HepG2 (cell line): Measurements from ENCODE around the gene KCNH1. TPM values are rescaled to one million over a fixed set of nuclear protein-coding genes. Genes with fewer than 3 reads are reported as not detected.

Source experiments
- ADNP ChIP-seq: sonication (generic); formaldehyde crosslinking; IDR thresholded peaks from 2 replicates; pipeline ENCODE4 v1.4.0; 2020; ENCODE audit warnings: missing genetic modification reagents
- FOXP1 ChIP-seq, 2 experiments: fragments of 450-650 bp in 1 of 2; IDR thresholded peaks; 2 replicates each; pipeline ENCODE4 v1.6.1; 2017 to 2018; ENCODE audit warnings: antibody characterized with exemption in 1 of 2
- HDAC2 ChIP-seq: sonication (generic); formaldehyde crosslinking; IDR thresholded peaks from 2 replicates; pipeline ENCODE4 v1.4.0; 2020; ENCODE audit warnings: missing genetic modification reagents
- KAT2B ChIP-seq: fragments of 150-350 bp; IDR thresholded peaks from 2 replicates; pipeline ENCODE4 v1.6.1; 2014; ENCODE audit warnings: low read depth, low read length, borderline replicate concordance
- MAFK ChIP-seq, 2 experiments: IDR thresholded peaks in 1 of 2; conservative IDR thresholded peaks in 1 of 2; 2 replicates each; pipeline ENCODE4 v1.6.1; 2011; ENCODE audit warnings: improper control_type of control experiment in 2 of 2, low read length in 2 of 2
- NFIB ChIP-seq: sonication (generic); formaldehyde crosslinking; IDR thresholded peaks from 2 replicates; pipeline ENCODE4 v1.9.0; 2021; ENCODE audit warnings: missing genetic modification reagents, mild to moderate bottlenecking, borderline replicate concordance
- SRSF1 ChIP-seq: fragments of 200-400 bp; formaldehyde crosslinking; optimal IDR thresholded peaks from 2 replicates; pipeline ENCODE3; 2017; ENCODE audit warnings: mild to moderate bottlenecking, low read depth, low read length, moderate library complexity
- ZNF547 ChIP-seq: sonication (generic); formaldehyde crosslinking; IDR thresholded peaks from 2 replicates; pipeline ENCODE4 v1.5.1; 2020; ENCODE audit warnings: mild to moderate bottlenecking, missing genetic modification reagents
- polyA plus RNA-seq, 8 experiments: library from polyadenylated mRNA; depleted of rRNA in 3 of 8; stranded (reverse) in 7 of 8; unstranded in 1 of 8; fragments of >200 nt; fragmentation: Illumina TruSeq in 4 of 8; extraction: Trizol in 4 of 8; gene quantifications; 2 replicates each; pipeline versions ENCODE4 v1.2.1 to v1.2.3, GENCODE V29; 2011 to 2016; ENCODE audit warnings: low read depth in 4 of 8, missing spikeins in 1 of 8, mixed read lengths in 1 of 8; ENCODE audit not compliant: insufficient read depth in 1 of 8
- total RNA-seq, 5 experiments: library from RNA; depleted of rRNA; stranded (reverse); fragments of >200 nt; fragmentation: Illumina TruSeq; extraction: Trizol; gene quantifications; 2 replicates each; pipeline ENCODE4 v1.2.3, GENCODE V29; 2016; ENCODE audit warnings: low read depth in 1 of 5
- TF ChIP-seq, protein P1 (sequence below): sonication (generic); formaldehyde crosslinking; IDR thresholded peaks from 2 replicates; pipeline ENCODE4 v1.4.0; 2020; ENCODE audit warnings: missing genetic modification reagents, borderline replicate concordance
- TF ChIP-seq, protein P2 (sequence below): sonication (generic); formaldehyde crosslinking; IDR thresholded peaks from 2 replicates; pipeline ENCODE4 v1.4.0; 2020; ENCODE audit warnings: missing genetic modification reagents
- TF ChIP-seq, protein P3 (sequence below): IDR thresholded peaks from 2 replicates; pipeline ENCODE4 v1.4.0; 2020; ENCODE audit warnings: mild to moderate bottlenecking, missing genetic modification reagents
- TF ChIP-seq, protein P4 (sequence below): sonication (generic); formaldehyde crosslinking; IDR thresholded peaks from 2 replicates; pipeline ENCODE4 v1.8.1; 2022; ENCODE audit warnings: mild to moderate bottlenecking, missing genetic modification reagents
- TF ChIP-seq, protein P5 (sequence below): sonication (generic); formaldehyde crosslinking; IDR thresholded peaks from 2 replicates; pipeline ENCODE4 v1.4.0; 2020; ENCODE audit warnings: missing genetic modification reagents

Gene KCNH1
- total and polyA plus RNA-seq, 2 of the 13 experiments (the other 11 are each of a cell fraction or from before 2014, with no cell fraction given) = not detected

DNA sequence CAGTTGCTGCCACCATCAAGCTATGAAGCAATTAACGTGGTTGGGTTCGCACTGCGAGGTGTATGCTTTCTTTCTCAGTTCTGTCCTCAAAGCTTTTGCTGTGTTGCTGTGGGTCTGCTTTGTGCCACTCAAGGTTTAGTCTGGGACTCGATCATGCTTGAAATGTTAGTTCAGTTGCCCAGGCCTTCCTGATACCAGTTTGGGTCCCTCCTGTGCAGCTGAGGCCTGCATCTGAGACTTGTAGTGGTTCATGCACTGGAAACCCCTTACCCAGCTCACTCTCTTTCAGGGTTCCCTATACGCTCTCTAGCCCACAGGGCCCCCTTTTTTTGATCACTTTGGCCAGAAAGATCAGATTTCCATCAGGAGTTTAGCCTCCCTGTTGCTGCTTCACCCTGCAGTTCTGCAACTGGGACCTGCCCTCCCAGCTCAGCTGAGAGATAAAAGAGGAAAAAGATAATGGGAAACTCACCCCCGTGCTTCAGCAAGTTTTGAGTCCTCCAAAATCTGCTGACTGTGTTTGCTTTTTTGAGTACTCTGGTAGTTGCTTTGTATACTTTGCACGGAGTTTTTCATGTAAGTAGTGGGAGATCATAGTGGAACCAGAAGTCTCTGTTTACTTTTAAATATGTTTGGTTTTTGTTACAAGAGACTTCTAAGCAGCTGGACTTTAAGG lies 488.2 kb downstream of the KCNH1 start (continued):
- TF ChIP-seq, protein P1, sequence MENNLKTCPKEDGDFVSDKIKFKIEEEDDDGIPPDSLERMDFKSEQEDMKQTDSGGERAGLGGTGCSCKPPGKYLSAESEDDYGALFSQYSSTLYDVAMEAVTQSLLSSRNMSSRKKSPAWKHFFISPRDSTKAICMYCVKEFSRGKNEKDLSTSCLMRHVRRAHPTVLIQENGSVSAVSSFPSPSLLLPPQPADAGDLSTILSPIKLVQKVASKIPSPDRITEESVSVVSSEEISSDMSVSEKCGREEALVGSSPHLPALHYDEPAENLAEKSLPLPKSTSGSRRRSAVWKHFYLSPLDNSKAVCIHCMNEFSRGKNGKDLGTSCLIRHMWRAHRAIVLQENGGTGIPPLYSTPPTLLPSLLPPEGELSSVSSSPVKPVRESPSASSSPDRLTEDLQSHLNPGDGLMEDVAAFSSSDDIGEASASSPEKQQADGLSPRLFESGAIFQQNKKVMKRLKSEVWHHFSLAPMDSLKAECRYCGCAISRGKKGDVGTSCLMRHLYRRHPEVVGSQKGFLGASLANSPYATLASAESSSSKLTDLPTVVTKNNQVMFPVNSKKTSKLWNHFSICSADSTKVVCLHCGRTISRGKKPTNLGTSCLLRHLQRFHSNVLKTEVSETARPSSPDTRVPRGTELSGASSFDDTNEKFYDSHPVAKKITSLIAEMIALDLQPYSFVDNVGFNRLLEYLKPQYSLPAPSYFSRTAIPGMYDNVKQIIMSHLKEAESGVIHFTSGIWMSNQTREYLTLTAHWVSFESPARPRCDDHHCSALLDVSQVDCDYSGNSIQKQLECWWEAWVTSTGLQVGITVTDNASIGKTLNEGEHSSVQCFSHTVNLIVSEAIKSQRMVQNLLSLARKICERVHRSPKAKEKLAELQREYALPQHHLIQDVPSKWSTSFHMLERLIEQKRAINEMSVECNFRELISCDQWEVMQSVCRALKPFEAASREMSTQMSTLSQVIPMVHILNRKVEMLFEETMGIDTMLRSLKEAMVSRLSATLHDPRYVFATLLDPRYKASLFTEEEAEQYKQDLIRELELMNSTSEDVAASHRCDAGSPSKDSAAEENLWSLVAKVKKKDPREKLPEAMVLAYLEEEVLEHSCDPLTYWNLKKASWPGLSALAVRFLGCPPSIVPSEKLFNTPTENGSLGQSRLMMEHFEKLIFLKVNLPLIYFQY (CRISPR knock-in tag) = no peak
- no peak for TF ChIP-seq FOXP1 (IDR thresholded peaks at IDR 0.05)
- TF ChIP-seq FOXP1 (CRISPR knock-in tag; IDR thresholded peaks at IDR 0.05) = 0 out of 2 replicates have a peak, but pooled peaks have one; percentile 6
- no peak for TF ChIP-seq NFIB (CRISPR knock-in tag)
- TF ChIP-seq, protein P2, sequence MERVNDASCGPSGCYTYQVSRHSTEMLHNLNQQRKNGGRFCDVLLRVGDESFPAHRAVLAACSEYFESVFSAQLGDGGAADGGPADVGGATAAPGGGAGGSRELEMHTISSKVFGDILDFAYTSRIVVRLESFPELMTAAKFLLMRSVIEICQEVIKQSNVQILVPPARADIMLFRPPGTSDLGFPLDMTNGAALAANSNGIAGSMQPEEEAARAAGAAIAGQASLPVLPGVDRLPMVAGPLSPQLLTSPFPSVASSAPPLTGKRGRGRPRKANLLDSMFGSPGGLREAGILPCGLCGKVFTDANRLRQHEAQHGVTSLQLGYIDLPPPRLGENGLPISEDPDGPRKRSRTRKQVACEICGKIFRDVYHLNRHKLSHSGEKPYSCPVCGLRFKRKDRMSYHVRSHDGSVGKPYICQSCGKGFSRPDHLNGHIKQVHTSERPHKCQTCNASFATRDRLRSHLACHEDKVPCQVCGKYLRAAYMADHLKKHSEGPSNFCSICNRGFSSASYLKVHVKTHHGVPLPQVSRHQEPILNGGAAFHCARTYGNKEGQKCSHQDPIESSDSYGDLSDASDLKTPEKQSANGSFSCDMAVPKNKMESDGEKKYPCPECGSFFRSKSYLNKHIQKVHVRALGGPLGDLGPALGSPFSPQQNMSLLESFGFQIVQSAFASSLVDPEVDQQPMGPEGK = 0 out of 2 replicates have a peak, but pooled peaks have one; percentile 8
- TF ChIP-seq, protein P3, sequence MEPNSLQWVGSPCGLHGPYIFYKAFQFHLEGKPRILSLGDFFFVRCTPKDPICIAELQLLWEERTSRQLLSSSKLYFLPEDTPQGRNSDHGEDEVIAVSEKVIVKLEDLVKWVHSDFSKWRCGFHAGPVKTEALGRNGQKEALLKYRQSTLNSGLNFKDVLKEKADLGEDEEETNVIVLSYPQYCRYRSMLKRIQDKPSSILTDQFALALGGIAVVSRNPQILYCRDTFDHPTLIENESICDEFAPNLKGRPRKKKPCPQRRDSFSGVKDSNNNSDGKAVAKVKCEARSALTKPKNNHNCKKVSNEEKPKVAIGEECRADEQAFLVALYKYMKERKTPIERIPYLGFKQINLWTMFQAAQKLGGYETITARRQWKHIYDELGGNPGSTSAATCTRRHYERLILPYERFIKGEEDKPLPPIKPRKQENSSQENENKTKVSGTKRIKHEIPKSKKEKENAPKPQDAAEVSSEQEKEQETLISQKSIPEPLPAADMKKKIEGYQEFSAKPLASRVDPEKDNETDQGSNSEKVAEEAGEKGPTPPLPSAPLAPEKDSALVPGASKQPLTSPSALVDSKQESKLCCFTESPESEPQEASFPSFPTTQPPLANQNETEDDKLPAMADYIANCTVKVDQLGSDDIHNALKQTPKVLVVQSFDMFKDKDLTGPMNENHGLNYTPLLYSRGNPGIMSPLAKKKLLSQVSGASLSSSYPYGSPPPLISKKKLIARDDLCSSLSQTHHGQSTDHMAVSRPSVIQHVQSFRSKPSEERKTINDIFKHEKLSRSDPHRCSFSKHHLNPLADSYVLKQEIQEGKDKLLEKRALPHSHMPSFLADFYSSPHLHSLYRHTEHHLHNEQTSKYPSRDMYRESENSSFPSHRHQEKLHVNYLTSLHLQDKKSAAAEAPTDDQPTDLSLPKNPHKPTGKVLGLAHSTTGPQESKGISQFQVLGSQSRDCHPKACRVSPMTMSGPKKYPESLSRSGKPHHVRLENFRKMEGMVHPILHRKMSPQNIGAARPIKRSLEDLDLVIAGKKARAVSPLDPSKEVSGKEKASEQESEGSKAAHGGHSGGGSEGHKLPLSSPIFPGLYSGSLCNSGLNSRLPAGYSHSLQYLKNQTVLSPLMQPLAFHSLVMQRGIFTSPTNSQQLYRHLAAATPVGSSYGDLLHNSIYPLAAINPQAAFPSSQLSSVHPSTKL (CRISPR knock-in tag) = 0 out of 2 replicates have a peak, but pooled peaks have one; percentile 14
- TF ChIP-seq MAFK (conservative IDR thresholded peaks at IDR 0.05 in 1 of 2, IDR thresholded peaks at IDR 0.05 in 1 of 2; ENCODE audit: low read length in 2 of 2) = peak; percentile 89 to 91
- TF ChIP-seq HDAC2 = peak; percentile 21; the same call in 1 of the 2 replicates
- no peak for TF ChIP-seq SRSF1
- TF ChIP-seq, protein P4, sequence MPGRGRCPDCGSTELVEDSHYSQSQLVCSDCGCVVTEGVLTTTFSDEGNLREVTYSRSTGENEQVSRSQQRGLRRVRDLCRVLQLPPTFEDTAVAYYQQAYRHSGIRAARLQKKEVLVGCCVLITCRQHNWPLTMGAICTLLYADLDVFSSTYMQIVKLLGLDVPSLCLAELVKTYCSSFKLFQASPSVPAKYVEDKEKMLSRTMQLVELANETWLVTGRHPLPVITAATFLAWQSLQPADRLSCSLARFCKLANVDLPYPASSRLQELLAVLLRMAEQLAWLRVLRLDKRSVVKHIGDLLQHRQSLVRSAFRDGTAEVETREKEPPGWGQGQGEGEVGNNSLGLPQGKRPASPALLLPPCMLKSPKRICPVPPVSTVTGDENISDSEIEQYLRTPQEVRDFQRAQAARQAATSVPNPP (CRISPR knock-in tag) = no peak
- TF ChIP-seq KAT2B = no peak
- TF ChIP-seq ADNP (CRISPR knock-in tag) = no peak
- TF ChIP-seq ZNF547 = no peak
- TF ChIP-seq, protein P5, sequence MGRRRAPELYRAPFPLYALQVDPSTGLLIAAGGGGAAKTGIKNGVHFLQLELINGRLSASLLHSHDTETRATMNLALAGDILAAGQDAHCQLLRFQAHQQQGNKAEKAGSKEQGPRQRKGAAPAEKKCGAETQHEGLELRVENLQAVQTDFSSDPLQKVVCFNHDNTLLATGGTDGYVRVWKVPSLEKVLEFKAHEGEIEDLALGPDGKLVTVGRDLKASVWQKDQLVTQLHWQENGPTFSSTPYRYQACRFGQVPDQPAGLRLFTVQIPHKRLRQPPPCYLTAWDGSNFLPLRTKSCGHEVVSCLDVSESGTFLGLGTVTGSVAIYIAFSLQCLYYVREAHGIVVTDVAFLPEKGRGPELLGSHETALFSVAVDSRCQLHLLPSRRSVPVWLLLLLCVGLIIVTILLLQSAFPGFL (CRISPR knock-in tag) = no peak
